Kidney tubule cell (primary cell): ENCODE measurements around the gene EPHB1.
A peak's percentile ranks its signal among the peaks of the same experiment; 100 is the strongest.
"Not testable (repeated sequence)": the region's sequence is repeated elsewhere in the genome, so short reads cannot be mapped to it uniquely, and the experiment has no call there.

ENCODE experiments used
- DNase-seq: peaks from one replicate; pipeline ENCODE4 v3.0.0-alpha.2; 2018; ENCODE audit warnings: low spot score

The EPHB1 gene

DNA sequence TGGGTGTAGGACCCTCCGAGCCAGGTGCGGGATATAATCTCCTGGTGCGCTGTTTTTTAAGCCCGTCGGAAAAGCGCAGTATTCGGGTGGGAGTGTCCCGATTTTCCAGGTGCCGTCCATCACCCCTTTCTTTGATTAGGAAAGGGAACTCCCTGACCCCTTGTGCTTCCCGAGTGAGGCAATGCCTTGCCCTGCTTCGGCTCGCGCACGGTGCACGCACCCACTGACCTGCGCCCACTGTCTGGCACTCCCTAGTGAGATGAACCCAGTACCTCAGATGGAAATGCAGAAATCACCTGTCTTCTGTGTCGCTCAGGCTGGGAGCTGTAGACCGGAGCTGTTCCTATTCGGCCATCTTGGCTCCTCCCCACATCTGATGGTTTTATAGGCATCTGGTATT lies 210.6 kb downstream of the EPHB1 start:
- not testable (repeated sequence) for DNase-seq

DNA sequence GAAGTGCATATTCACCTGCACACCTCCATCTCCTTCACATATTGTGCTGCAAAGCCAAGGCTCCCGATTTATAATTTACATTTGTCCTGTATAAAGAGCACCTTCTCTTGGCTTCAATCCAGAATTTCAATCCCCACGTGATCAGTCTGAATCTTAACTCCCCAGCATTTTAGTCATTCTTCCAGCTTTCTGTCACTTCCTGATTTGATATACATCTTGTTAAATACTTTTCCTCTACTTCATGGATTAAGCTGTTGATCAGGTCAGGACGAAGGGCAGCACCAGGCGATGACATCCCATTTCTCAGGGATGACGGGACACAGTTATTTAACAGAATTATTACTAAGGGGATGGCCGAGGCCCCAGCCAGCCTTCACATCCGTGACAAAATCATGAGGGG lies 212.5 kb downstream of the EPHB1 start:
- DNase-seq: peak; percentile 74

DNA sequence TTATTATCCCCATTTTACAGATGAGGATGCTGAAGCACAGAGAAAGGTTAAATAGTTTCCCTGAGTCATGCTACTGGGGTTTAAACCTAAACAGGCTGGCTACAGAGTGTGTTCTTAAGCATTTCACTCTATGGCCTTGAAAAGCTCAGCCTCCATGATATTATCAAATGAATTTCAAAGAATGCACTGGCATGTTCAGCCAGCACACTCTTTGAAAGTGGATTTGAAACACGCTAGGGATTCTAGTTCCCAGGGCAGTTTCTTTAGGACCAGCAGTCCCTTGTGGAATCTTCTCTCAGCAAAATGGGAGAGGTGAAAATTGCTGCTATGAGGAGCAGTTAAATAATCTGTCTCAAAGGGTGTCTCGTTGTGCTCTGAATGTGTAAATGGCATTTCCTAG lies 213.3 kb downstream of the EPHB1 start:
- DNase-seq: no peak

DNA sequence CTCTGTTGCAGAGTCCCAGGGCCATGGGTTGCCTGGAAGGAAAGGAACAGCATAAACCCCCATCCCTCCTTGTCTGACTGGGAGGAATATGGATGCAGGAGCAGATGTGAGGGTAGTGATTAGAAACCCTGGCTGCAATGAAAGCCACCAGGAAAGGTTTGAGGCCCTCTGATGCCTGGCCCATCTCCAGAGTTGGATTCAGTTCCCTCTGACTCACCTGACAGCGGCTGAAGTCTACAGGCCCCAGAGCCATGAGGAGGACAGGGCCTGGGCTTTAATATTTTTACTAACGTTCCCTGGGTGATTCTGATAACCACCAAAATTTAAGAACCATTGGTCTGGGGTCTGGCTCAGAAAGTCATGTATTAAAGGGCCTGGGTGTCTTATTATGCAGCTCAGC lies 214.0 kb downstream of the EPHB1 start:
- DNase-seq: no peak

DNA sequence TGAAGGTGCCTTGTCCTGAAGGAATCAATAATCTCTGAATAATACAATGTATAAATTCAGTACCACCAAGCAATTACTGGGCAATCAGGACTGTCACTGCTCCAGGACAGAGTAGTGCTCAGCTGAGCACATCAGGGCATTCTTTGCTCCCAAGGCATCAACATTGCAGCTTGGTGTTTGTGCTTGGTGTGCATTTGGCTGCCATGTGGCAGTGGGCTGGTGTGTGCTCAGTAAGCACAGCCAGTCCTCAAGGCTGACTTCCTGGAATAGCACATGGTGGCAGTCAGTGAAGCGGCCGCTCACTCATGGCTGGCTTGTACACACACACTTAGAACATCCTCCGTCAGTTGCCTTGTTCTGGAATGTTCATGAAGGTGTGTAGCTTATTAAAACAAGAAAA lies 217.0 kb downstream of the EPHB1 start:
- no peak for DNase-seq

DNA sequence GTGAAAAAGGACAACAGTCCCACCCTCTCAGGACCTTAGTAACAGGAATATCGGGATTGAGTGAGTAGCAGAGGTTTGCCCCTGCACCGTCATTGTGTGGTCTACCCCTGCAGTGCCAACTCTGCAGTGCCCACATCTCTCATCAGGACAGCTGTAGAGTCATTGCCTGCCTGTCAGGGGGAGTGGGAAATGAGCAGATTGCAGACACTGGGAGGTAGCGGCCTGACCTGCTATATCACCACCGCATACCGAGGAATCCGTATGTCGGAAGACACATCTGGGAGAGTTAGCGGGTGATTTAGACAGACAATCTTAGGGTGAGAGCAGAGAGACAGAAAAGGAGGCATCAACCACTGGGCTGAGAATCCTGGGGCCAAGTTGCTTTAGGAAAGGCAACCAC lies 218.1 kb downstream of the EPHB1 start:
- no peak for DNase-seq

DNA sequence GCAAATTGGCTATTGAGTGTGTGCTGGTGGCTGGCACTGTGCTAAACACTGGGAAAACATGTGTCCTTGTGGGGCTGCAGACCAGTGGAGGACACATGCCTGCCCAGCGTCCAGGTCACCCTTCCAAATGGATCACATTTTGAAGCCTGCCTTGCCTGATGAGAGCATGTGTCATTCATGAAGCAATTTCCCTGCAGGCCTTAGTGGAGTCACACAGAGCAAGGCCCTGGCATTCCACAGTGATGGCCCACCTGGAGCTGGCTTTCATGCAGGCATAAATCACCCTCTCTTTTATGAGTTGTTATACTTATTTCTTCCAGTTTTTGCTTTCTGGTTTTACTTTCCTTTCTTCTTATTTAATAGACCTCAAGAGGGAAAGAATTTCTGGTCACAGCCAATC lies 219.5 kb downstream of the EPHB1 start:
- peak; percentile 32 for DNase-seq

DNA sequence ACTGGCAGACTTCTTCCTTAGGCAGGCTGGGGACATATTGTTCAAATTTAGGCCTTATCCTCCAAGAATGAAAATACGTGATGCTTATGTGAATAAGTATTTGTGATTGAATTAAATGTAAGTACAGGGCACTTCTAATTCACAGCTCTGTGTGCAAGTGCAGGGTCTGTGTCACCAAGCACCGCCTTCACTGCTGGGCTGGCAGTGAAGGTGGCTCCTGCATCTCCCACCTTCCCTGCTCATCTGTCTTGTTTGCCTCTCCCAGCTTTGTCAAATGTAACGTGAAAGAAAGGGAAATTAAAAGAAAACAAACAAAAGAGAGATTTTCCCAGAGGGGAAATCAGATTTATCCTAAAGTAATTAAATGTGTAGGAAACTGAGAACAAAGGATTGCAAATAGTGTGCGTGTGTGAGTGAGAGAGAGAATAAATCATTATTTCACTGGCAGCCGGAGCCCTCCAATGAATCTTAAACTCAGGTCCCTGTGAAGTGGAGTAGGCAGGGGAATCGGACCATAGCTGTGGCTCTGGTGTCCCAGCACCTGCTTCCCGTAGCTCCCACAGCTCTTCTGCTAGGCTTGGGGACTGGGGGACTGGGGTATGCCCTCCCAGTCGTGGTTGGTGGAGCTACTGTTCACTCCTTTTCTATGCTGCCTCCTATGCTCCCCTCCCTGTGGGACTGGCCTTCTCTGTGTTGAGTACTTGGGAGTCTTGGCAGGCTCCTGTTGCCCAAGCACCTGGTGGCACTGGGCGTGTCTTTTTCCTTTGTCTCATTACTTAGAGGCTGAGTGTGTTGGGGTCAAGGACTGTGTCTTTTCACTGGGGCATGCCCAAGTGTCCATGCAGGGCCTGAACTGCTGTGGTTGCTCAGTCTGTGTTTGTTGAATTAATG lies 222.2 kb downstream of the EPHB1 start:
- DNase-seq: no peak

DNA sequence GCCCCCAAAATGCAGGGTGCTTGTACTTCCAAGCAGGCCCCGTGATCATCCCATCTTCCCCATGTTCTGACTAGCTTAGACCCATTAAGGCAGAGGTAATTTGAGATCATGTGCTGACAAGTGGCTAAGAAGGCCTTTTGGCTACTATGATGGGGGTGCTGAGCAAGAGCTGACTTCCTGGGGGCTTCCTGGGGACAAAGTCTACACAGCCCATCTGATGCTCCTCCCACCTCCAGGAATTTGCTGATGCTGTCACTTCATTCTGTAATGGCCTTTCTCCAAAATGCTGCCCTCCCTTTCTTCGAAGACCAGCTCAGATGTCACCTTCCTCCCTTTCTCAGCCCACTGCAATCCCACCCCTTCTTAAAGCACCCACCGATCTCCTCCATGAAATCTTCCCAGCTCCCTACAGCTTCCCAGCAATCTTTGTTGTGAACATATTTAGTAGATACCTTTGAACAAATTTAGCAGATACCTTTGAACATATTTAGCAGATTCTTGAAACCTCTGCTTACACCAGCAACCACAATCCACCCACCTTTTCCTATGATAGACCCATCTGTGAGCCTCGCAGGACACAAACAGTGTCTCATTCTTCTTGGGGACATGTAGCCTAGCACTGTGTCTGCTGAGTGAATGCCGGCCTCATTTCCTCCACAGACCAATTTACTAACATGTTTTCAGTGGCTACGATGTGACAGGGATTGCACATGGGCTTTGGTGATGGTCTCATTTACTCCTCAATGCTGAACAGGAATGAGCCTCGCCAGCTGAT lies 223.3 kb downstream of the EPHB1 start:
- DNase-seq: no peak

DNA sequence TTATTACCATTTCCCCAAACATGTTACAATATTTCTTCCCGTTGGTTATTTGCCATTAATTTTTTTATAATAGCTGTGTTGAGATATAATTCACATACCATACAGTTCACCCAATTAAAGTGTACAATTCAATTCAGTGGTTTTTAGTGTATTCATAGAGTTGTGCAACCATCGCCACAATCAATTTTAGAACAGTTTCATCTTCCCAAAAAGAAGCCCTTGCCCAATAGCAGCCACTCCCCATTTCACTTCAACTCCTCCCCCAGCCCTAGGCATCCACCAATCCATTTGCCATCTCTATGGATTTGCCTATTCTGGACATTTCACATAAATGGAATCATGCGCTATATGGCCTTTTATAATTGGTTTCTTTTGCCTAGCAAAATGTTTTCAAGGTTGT lies 225.1 kb downstream of the EPHB1 start:
- DNase-seq: no peak

DNA sequence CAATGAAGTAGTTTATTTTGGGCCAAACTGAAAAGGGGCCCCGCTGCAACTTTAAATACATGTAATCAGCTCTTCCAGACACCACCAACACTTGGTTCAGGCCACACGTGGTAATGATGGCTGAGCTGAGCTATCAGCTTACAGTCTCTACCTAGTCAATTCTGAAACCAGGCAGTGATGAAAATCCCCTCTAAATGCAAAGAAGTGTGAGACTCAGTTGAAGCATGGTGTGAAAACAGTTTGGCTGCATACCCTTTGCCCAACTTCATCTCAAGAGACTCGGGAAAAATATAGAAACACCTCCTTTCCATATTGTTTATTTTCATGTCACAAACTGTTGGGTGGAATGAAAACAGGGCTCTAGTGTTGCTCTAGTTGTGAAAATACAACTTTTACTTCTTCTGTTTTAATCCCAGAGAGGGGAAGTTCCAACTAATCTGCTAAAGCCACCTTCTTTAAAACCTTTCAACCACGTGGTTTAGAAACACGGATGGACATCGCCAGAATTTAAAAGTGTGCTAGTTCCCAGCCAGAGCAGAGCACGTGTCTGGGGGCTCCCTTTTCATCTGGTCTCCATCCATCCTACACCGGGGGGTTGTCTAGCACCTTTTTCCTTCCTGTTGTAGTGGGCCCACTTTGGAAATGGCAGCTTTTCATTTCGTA lies 229.1 kb downstream of the EPHB1 start:
- DNase-seq: no peak

DNA sequence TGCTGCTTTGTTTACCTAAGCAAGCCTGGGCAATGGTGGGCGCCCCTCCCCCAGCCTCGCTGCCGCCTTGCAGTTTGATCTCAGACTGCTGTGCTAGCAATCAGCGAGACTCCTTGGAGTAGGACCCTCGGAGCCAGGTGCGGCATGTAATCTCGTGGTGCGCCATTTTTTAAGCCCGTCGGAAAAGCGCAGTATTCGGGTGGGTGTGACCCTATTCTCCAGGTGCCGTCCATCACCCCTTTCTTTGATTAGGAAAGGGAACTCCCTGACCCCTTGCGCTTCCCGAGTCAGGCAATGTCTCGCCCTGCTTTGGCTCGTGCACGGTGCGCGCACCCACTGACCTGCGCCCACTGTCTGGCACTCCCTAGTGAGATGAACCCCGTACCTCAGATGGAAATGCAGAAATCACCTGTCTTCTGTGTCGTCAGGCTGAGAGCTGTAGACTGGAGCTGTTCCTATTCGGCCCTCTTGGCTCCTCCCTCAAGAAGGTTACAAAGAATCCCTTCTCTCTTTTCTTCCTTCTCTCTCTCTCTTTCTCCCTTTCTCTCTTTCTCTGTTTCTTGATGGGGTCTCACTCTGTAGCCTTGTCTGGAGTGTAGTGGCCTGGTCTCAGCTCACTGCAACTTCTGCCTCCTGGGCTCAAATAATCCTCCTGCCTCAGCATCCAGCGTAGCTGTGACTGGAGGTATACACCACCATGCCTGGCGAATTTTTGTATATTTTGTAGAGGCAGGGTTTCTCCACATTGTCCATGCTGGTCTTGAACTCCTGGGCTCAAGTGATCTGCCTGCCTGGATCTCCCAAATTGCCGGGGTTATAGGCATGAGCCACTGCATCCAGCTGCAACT lies 235.9 kb downstream of the EPHB1 start:
- DNase-seq: not testable (repeated sequence)

DNA sequence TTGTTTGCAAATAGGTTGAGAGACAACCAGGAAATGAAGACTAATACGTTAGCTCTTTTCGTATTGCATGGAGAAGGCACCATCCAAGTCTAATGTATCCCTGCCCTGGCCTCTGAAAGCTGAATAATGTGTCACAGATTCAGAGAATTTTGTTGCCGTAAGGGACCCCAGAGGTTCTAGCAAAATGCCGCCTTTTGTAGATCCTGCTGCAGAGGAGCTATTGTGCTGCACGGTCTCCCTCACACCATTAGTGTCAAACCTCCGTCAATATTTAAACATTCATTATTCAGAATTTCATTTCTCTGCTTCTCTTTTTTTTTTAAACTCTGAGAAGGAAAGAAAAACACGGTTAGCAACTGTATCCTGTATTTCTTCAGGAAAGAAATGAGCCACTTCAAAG lies 238.7 kb downstream of the EPHB1 start:
- DNase-seq: no peak

DNA sequence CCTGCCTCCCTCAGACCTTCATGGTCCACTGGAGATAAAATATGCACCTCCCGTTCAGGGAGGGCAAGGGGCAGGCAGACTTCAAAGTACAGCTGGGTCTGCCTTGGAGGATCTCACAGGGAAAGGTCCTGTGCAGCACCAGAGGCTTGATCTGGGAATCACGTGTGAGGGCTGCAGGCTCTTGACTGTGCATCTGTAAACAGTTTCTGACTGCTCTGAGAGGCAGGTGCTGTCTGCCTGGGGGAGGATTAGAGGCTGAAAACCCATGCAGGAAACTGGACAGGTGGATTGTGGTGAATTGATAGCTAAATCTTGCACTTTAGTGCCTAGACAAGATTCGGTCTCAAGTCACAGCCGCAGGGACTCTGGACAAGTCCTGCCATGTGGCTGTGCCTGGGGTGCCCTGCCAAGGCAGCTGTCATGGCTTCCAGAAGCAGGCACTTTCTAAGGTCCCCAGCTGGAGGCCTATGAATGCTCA lies 239.3 kb downstream of the EPHB1 start:
- peak; percentile 77 for DNase-seq

DNA sequence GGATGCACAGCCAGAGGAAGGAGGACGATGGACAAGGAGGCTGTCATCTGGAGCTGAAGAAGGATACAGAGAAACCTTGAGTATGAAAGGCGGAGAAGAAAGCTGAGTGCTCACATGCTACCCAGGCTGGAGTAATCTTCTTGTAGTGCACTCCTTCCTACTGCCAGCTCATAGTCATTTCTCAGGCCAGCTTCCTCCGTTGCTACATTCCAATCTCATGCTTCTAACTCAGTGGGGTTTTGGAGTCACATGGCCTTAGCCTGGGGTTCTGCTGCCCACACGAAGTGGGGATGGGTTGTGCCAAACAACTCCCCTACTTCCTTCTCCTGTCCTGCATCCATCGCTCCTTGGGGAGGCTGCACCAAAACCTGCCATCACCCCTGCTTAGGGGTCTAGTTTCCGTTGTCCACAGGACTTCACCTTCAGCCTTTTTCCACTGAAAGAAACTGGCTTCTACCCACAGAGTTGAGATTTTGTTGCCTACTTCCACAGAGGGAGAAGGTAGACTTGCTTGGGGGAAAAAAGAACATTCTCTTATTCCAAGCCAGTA lies 239.9 kb downstream of the EPHB1 start:
- DNase-seq: peak; percentile 71

DNA sequence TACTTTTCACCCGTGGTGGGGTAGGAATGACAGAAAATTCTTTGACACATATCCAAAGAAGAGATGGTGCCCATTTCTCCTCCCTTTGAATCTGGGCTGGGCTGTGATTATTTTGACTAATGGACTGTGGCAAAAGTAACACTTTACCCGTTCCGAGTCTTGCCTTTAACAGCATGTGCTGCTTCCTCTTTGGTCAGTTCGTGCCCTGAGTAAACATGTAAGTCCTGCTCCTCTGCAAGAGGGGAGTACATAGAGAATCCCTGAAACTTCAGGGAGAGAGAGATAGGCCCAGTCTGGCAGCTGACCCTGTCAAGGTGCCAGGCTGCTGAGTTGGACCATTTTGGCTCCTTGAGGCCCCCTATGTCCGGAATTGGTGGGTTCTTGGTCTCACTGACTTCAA lies 243.1 kb downstream of the EPHB1 start:
- no peak for DNase-seq

DNA sequence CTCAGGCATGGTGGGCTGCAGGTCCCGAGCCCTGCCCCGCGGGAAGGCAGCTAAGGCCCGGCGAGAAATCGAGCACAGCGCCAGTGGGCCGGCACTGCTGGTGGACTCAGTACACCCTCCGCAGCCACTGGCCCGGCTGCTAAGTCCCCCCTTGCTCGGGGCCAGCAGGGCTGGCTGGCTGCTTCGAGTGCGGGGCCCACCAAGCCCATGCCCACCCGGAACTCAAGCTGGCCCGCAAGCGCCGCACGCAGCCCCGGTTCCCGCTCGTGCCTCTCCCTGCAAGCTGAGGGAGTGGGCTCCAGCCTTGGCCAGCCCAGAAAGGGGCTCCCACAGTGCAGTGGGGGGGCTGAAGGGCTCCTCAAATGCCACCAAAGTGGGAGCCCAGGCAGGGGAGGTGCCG lies 244.5 kb downstream of the EPHB1 start:
- not testable (repeated sequence) for DNase-seq

DNA sequence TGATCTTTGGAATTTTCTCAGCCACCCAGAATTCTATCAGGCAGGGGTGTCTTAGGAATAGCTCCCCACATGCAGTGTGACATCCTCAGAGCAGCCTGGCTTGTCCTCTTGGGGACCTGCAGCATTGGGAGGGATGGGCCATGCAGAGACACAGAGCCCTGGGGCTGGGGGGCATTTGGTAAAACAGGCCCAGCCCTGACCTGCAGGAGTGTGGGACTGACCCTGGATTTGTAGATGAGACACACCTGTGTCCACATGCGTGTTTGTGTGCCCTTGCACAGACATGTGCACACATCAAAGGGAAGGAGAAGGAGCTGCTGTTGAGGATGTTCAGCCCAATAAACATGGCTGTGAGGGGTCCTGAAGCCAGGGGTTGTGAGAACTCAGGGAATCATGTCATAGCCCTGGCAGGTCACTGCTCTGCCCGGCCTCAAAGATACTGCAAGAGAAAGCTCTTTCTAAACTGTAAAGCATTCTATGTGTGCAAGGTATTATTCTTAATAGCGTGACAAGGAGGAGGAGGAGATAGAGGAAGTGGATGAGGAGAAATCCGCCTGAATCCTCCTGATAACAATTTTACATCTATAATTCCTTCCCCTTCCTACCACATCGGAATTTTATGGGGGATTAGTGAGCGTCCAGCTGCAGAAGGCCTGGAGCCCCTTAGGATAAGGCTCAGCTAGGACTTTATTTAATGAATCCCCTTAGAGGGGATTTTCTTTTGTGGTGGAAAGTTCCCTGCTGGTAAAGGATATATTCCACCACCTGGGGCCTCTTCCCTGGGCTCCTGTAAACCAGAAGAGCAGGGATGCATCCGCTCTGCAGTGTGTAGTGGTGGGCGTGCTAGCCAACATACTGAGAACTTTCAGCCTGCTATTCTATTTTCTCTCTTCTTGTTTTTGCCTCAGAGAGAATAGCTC lies 245.5 kb downstream of the EPHB1 start:
- no peak for DNase-seq

DNA sequence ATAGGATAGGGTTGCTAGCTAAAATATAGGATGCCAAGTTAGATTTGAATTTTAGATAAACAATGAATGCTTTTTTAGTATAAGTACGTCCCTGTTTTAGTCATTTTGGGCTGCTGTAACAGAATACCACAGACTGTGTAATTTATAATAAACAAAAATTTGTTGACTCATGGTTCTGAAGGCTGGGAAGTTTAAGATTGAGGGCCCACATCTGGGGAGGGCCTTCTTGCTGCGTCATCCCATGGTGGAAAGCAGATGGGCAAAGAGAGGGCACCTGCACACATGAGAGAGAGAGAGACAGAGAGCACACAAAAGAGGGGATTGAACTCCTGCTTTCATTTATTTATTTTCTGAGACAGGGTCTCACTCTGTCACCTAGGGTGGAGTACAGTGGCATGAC lies 246.5 kb downstream of the EPHB1 start:
- DNase-seq: no peak

DNA sequence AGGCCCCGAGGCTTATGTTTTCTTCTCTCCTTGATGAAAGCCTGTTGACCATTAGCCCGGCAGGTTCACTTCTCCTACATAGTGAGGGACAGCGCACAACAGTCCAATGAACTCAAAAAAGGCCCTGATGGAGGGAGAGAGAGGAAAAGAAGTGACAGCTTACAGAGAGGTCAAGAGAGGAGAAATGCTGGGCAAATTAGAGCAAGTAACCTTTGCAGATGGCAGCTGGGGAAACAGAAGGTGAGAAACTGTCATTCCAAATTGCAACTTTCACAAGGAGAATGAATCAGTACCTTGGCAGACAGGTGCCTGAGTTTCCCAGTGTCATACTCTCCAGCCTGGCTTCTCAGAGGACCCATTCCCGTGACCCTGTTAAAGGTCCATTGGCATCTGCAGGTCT lies 252.0 kb downstream of the EPHB1 start:
- DNase-seq: no peak
